ENCODE measurements around the gene NFATC2. TPM values are rescaled to one million over a fixed set of nuclear protein-coding genes. Genes with fewer than 3 reads are reported as not detected.

NFATC2 gene
- total RNA-seq, 1 experiment from 2014 or later = not detected

DNA sequence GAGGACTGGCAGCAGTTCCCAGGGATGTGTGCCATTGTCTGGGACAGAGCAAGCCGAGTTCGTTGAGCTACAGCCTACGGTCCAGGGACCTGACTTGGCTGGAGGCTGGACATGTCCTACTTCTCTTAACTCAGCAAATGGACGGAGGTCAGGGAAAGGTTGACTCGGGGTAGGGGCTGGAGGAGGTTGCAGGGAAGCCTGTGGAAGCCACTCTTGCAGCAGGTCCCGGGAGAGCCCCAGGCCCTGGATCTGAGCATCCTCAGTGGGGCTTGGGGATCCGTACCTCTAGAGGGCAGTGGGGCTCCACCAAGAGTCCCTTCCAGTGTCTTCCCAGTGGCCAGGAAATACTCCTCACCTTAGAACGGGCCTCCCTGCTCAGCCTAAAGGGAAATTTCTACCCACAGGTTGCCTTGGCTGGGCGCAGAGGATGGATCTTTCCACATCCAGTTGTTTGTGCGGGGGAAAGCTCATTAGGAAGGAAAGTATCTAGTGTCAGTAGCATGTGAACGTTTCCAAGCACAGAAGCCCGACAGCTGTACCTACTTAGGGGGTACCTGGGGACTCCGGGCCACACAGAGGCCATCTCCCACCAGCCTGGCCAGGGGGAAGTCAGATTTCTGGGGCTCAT lies 170.2 kb downstream of the NFATC2 start:
- Histone ChIP-seq H3K36me3 (no peaks in the 10 kb centered on the region), H3K4me3 (no peak overlapping the region), H3K4me1 (replicated peaks) (peaks cover 15% of the 10 kb centered on the region), H3K27ac (no peak overlapping the region), H3K27me3 (replicated peaks) (no peaks in the 10 kb centered on the region), H3K9me3 (replicated peaks) (no peaks in the 10 kb centered on the region)
- peak; percentile 51 to 69 for DNase-seq (ENCODE audit: low read depth in 1 of 2, low spot score in 2 of 2)

DNA sequence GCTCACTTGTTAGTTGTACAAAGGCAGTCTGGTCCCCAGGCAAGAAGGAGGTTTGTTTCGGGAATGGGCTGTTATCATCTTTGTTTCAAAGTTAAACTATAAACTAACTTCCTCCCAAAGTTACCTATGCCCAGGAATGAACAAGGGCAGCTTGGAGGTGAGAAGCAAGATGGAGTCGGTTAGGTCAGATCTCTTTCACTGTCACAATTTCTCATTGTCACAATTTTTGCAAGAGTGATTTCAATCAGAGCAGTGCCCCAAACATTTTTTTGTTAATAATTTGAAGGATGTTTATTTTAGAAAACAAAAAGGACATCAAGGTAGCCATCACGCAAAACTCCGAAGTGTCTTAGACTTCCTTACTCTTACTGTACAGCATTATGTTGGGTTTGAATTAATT lies 170.8 kb downstream of the NFATC2 start:
- H3K4me3 ChIP-seq = no peak overlapping the region
- no peaks in the 10 kb centered on the region for H3K36me3 ChIP-seq
- H3K27me3 ChIP-seq (replicated peaks) = no peaks in the 10 kb centered on the region
- no peak for DNase-seq (ENCODE audit: low read depth in 1 of 2, low spot score in 2 of 2)
- H3K27ac ChIP-seq = no peak overlapping the region
- H3K4me1 ChIP-seq (replicated peaks) = peaks cover 20% of the 10 kb centered on the region
- H3K9me3 ChIP-seq (replicated peaks) = no peaks in the 10 kb centered on the region

DNA sequence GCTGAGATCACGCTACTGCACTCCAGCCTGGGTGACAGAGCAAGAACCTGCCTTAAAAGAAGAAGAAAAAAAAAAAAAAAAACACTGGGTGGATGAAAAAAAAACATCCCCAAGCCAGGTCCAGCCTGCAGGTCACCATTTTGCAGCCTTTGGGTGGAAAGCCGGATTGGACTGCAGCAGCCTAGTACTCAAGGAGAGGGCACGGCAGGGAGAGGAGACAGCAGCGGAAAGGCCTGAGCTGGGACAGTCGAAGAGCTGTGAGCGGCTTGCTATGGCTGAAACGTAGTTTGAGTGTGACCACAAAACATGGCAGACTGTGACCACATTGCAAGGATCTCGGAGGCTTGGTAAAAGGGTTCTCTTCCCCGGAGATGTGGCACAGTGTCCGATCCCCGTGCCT lies 173.0 kb downstream of the NFATC2 start:
- H3K9me3 ChIP-seq (replicated peaks) = no peaks in the 10 kb centered on the region
- H3K36me3 ChIP-seq = no peaks in the 10 kb centered on the region
- H3K4me1 ChIP-seq (replicated peaks) = peaks cover 39% of the 10 kb centered on the region
- DNase-seq (ENCODE audit: low read depth in 1 of 2, low spot score in 2 of 2) = no peak
- no peaks in the 10 kb centered on the region for H3K27me3 ChIP-seq (replicated peaks)
- no peak overlapping the region for H3K4me3 ChIP-seq
- H3K27ac ChIP-seq = no peak overlapping the region

DNA sequence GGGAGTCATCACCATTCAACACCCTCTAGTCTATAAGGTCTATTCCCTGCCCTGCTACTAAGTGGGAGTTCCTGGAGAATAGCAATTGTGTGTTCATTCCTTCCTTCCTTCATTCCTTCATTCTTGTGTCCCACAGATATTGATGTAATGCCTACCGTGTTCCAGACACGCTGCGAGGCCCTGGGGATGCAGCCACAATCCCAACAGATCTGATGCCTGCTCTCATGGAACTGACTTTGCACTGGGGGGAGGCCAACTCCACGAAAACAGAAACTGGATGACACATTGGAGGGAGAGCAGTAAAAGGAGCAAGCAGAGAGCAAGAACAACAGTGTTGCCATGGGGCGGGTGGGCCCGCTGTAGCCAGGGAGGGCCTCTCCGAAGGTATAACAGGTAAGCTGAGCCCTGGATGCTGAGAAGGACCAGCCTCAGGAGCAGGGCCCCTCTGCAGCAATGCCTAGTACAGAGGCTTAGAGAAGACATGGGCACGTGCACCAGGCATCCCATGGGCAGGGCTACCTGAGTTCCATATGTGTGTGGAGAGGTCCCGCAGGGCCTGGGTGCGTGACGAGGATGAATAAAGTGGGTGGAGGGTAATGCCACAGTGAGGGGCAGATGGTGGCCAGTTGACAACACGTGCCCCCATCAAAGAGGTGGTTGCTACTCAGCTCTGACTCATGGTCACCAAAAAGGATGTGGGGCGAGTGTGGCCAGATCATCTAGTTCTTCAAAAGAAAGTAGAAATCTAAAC lies 173.9 kb downstream of the NFATC2 start:
- peak overlapping the region; percentile 50 for H3K27ac ChIP-seq
- no peaks in the 10 kb centered on the region for H3K27me3 ChIP-seq (replicated peaks)
- no peaks in the 10 kb centered on the region for H3K9me3 ChIP-seq (replicated peaks)
- no peaks in the 10 kb centered on the region for H3K36me3 ChIP-seq
- H3K4me1 ChIP-seq (replicated peaks) = peaks cover 40% of the 10 kb centered on the region
- H3K4me3 ChIP-seq = no peak overlapping the region
- DNase-seq (ENCODE audit: low read depth in 1 of 2, low spot score in 2 of 2) = peak; percentile 65 to 66

DNA sequence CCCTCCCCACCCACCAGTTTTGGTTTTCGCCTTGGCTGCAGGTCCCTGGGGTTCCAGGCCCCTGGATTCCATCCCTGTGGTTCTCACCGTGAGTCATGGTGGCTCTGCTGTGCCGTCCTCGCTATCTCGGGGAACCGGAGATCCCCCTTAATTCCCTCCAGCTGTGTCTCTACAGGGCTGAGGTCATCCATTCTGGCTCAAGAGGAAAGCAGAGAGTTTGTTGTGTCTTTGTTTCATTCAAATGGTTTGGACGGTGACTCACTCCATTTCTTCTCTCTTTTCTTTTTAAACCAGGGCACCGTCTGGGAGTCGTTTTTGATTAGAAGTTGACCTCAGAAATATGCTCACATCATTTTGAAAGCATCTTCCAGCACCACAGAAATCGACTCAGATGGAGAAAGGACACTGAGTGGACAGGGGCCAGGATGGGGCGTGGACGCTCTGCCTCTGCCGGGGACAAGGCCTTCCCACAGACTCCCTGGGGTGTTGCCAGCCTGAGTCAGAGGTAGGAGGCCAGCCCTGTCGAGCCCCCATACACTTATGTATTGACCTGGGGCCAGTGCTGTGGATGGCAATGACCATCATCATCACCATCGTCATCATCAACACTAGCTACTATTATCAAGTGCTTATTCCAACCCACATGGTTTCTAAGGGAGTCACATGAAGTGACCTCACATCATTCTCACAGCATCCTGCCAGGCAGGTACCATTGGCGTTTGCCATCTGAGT lies 176.2 kb downstream of the NFATC2 start:
- Histone ChIP-seq H3K4me3 (no peak overlapping the region), H3K27me3 (replicated peaks) (no peaks in the 10 kb centered on the region), H3K36me3 (no peaks in the 10 kb centered on the region), H3K27ac (peak overlapping the region; percentile 98), H3K4me1 (replicated peaks) (peaks cover 48% of the 10 kb centered on the region), H3K9me3 (replicated peaks) (0 out of 2 replicates have a peak, but pooled peaks cover 3% of the 10 kb centered on the region)
- DNase-seq (ENCODE audit: low read depth in 1 of 2, low spot score in 2 of 2) = peak; percentile 98 to 100

DNA sequence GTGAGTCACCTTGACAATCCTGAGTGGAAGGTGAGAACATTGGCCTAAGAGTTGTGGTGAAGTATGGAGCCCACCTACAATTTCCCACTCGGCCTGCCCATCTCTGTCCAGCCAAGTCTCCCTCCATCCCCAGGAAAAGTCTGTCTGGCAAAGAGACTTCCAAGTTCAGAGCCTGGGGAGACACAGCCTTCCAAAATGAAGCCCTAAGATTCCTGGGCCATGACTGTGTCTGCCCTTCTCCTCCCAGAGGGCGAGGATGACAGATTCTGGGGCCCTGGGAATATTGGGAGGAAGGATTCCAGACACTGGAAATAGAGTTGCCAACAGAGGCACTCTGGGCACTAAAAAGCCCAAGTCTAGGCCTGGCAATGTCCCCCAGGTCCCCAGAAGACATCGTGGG lies 176.8 kb downstream of the NFATC2 start:
- Histone ChIP-seq H3K27me3 (replicated peaks) (no peaks in the 10 kb centered on the region), H3K4me1 (replicated peaks) (peaks cover 55% of the 10 kb centered on the region), H3K36me3 (no peaks in the 10 kb centered on the region), H3K9me3 (replicated peaks) (0 out of 2 replicates have a peak, but pooled peaks cover 3% of the 10 kb centered on the region), H3K27ac (peak overlapping the region; percentile 98), H3K4me3 (no peak overlapping the region)
- peak in 1 of 2 experiments; percentile 85 for DNase-seq (ENCODE audit: low read depth in 1 of 2, low spot score in 2 of 2)

DNA sequence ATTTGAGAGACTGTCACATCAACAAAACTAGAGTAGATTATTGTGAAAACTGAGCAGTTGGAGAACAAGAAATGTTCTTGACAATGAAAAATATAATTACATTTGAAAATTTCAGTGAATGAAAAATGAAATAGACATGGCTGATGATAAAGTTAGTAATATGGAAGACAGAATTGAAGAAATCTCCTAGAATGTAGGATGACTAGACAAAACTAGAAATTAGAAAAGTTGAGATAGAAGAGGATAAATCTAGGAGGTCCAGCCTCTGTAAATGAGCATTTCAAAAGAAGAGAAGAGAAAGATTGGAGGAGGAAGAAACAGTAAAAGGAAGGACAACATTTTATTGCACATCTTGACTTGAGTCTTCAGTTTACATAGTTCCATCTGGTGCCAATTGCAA lies 178.7 kb downstream of the NFATC2 start:
- Histone ChIP-seq H3K4me1 (replicated peaks) (peaks cover 67% of the 10 kb centered on the region), H3K27ac (no peak overlapping the region)
- DNase-seq (ENCODE audit: low read depth in 1 of 2, low spot score in 2 of 2) = no peak

DNA sequence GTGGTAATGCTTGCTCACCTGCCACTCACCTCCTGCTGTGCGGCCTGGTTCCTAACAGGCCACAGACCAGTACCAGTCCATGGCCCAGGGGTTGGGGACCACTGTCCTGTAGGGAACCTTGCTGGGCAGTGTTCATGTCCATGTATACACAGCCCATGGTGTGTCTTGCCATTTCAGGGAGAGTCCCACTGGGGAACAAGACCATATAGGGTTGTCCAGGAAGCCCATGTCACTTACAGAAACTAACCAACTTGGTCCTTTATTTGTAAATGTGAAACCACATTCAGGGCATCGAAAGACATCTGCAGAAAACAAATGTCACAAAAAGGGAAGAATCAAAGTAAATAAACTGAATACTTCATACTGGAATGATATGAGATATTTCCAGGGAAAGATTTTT lies 179.1 kb downstream of the NFATC2 start:
- H3K27ac ChIP-seq = no peak overlapping the region
- peaks cover 62% of the 10 kb centered on the region for H3K4me1 ChIP-seq (replicated peaks)
- H3K36me3 ChIP-seq = no peaks in the 10 kb centered on the region
- DNase-seq (ENCODE audit: low read depth in 1 of 2, low spot score in 2 of 2) = no peak
- no peaks in the 10 kb centered on the region for H3K27me3 ChIP-seq (replicated peaks)
- 0 out of 2 replicates have a peak, but pooled peaks cover 3% of the 10 kb centered on the region for H3K9me3 ChIP-seq (replicated peaks)
- no peak overlapping the region for H3K4me3 ChIP-seq

More for the DNA sequence above, 178.7 kb downstream of the NFATC2 start:
- Histone ChIP-seq H3K9me3 (replicated peaks) (0 out of 2 replicates have a peak, but pooled peaks cover 3% of the 10 kb centered on the region), H3K36me3 (no peaks in the 10 kb centered on the region), H3K27me3 (replicated peaks) (no peaks in the 10 kb centered on the region), H3K4me3 (no peak overlapping the region)

DNA sequence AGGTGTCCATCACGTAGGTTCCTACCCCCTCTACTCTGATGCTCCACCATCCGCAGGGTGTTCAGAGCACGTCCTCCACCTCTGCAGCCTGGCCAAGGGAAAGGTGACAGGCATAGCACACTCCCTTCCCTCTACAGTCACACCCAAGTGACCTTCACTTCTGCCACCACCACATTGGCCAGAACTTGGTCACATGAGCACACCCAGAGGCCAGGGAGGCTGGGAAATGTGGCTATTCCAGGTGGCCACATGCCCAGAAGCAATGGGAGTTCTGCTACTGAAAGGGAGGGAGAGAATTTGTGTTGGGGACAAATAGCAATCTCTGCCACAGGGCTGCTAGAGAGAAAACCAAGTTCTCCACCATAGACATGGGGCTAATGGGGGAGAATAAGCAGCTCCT lies 180.3 kb downstream of the NFATC2 start:
- H3K4me1 ChIP-seq (replicated peaks) = peaks cover 57% of the 10 kb centered on the region
- H3K9me3 ChIP-seq (replicated peaks) = 0 out of 2 replicates have a peak, but pooled peaks cover 3% of the 10 kb centered on the region
- no peak overlapping the region for H3K27ac ChIP-seq
- H3K27me3 ChIP-seq (replicated peaks) = no peaks in the 10 kb centered on the region
- no peak for DNase-seq (ENCODE audit: low read depth in 1 of 2, low spot score in 2 of 2)
- H3K4me3 ChIP-seq = no peak overlapping the region
- H3K36me3 ChIP-seq = no peaks in the 10 kb centered on the region

DNA sequence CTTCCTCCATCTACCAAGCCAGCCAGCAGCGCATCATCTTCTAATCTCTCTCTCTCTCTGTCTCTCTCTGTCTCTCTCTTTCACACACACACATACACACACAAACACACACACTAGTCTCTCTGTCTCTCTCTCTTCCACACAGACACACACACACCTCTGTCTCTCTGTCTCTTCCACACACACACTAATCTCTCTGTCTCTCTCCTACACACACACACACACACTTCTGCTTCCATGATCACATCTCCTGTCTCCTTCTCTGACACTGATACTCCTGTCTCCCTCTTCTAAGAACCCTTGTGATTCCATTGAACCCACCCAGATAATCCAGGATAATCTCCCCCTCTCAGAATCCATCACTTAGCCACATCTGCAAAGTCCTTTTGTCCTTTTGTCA lies 181.3 kb downstream of the NFATC2 start:
- Histone ChIP-seq H3K36me3 (no peaks in the 10 kb centered on the region), H3K4me3 (no peak overlapping the region), H3K27ac (peak overlapping the region; percentile 82), H3K27me3 (replicated peaks) (no peaks in the 10 kb centered on the region), H3K4me1 (replicated peaks) (peaks cover 48% of the 10 kb centered on the region), H3K9me3 (replicated peaks) (0 out of 2 replicates have a peak, but pooled peaks cover 3% of the 10 kb centered on the region)
- DNase-seq (ENCODE audit: low read depth in 1 of 2, low spot score in 2 of 2) = no peak

DNA sequence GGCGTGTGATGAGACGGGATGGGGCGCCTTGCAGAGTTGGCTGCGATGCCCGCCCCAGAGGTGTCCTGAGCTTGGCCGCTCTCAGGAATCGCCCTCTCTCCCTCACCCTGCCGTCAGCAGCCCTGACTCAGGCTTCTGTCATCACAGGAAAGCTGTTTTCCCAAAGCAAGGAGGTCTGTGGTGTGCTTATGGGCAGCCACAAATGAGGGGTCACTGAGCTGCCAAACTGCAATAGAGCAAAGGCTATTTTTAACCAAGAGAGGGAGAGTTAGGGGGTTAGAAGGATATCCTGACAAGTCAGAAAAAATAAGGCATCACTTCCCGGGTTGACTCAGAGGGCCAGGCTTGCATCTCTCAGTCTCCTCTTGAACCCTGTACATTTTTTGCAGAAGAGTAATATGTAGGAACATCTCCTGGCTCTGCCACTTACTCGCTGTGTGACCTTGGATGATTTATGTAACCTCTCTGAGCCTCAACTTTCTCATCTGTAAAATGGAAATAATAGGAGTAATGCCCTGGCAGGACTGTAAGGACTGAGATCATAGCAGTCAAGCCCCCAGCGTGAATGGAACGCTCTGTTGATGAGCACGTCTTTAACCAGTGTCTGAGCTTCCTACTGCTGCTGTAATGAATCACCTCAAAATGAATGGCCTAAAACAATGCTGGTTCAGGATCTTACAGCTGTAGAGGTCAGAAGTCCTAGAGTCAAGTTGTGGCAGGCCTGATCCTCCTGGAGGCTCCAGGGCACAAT lies 181.9 kb downstream of the NFATC2 start:
- Histone ChIP-seq H3K36me3 (no peaks in the 10 kb centered on the region), H3K9me3 (replicated peaks) (0 out of 2 replicates have a peak, but pooled peaks cover 3% of the 10 kb centered on the region), H3K4me1 (replicated peaks) (peaks cover 44% of the 10 kb centered on the region), H3K27ac (peak overlapping the region; percentile 82), H3K27me3 (replicated peaks) (no peaks in the 10 kb centered on the region), H3K4me3 (no peak overlapping the region)
- DNase-seq (ENCODE audit: low read depth in 1 of 2, low spot score in 2 of 2) = peak; percentile 94 to 97

DNA sequence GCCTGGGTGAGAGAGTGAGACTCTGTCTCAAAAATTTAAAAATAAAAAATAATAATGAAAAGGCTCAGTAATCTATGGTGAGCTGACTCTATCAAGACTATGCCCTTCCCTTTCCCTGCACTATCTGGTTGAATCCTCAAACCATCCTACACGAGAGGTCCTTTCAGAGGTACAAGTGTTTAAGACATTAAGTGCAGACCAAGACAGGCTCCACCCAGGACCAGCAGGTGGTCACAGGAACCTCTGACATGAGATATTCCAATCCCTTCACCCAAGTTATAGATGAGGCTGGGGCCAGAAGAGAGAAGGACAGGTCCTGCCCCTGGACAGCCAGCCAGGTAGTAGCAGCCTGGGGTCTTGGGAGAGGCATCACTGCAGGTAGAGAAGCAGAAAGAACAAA lies 182.6 kb downstream of the NFATC2 start:
- Histone ChIP-seq H3K4me3 (no peak overlapping the region), H3K27ac (peak overlapping the region; percentile 53), H3K27me3 (replicated peaks) (no peaks in the 10 kb centered on the region), H3K9me3 (replicated peaks) (0 out of 2 replicates have a peak, but pooled peaks cover 3% of the 10 kb centered on the region), H3K4me1 (replicated peaks) (peaks cover 43% of the 10 kb centered on the region), H3K36me3 (no peaks in the 10 kb centered on the region)
- DNase-seq (ENCODE audit: low read depth in 1 of 2, low spot score in 2 of 2) = no peak

DNA sequence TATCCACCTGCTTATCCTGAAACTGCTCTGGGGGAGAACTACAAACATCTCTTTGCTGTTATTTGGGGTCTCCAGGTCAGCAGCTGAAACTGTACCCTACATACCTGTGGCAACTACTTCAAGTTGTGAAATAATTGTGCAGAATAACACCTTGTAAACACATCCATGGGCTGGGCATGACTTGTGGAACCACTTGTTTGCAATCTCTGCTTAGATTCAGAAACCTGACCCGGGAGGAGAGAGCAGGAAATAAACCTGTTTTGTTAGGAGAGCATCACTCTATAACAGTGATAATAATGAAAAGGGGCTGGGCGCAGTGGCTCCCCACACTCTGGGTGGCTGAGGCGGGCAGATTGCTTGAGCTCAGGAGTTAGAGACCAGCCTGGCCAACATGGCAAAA lies 183.1 kb downstream of the NFATC2 start:
- H3K27ac ChIP-seq = no peak overlapping the region
- no peak for DNase-seq (ENCODE audit: low read depth in 1 of 2, low spot score in 2 of 2)

More for the DNA sequence above, 183.1 kb downstream of the NFATC2 start:
- Histone ChIP-seq H3K27me3 (replicated peaks) (no peaks in the 10 kb centered on the region), H3K9me3 (replicated peaks) (0 out of 2 replicates have a peak, but pooled peaks cover 3% of the 10 kb centered on the region), H3K4me3 (no peak overlapping the region), H3K4me1 (replicated peaks) (peaks cover 43% of the 10 kb centered on the region), H3K36me3 (no peaks in the 10 kb centered on the region)
